Transverse colon (tissue), 4 donors: ENCODE data around the gene ARL6IP6. TPM values are rescaled to one million over a fixed set of nuclear protein-coding genes. Genes with fewer than 3 reads are reported as not detected.
A peak's percentile ranks its signal among the peaks of the same experiment; 100 is the strongest.
"Not testable (repeated sequence)": the region's sequence is repeated elsewhere in the genome, so short reads cannot be mapped to it uniquely, and the experiment has no call there.

Experiments used
- DNase-seq: peaks from one replicate; pipeline ENCODE4 v3.0.0-alpha.2; 2019
- H3K27ac ChIP-seq, 4 donors: fragments of 200-600 bp; sonication (generic); 2 replicates each; pipeline ENCODE4 v1.5.1; 2016 to 2018; ENCODE audit warnings: inconsistent platforms in 4 of 4
- H3K27me3 ChIP-seq: fragments of 200-600 bp; sonication (generic); 2 replicates; pipeline ENCODE4 v1.5.1; 2017; ENCODE audit warnings: inconsistent platforms
- H3K36me3 ChIP-seq, 4 donors: fragments of 200-600 bp; sonication (generic); 2 replicates each; pipeline ENCODE4 v1.5.1; 2017 to 2019; ENCODE audit warnings: inconsistent platforms in 4 of 4
- H3K4me1 ChIP-seq, 4 donors: fragments of 200-600 bp; sonication (generic); 2 replicates each; pipeline ENCODE4 v1.5.1; 2017 to 2020; ENCODE audit warnings: inconsistent platforms in 4 of 4
- H3K4me3 ChIP-seq, 4 donors: fragments of 200-600 bp; sonication (generic); 1 replicate in 1 of 4; 2 replicates in 3 of 4; pipeline versions ENCODE4 v1.5.1 to v1.6.1; 2017 to 2019; ENCODE audit warnings: inconsistent platforms in 4 of 4
- H3K9me3 ChIP-seq, 2 donors: fragments of 200-600 bp; sonication (generic); 2 replicates each; pipeline ENCODE4 v1.5.1; 2017 to 2019; ENCODE audit warnings: inconsistent platforms in 2 of 2
- EP300 ChIP-seq: sonication (generic); formaldehyde crosslinking; IDR thresholded peaks from one replicate; pipeline ENCODE4 v1.6.1; 2017; ENCODE audit warnings: antibody characterized with exemption, low read depth
- POLR2A ChIP-seq: fragments of 450-650 bp; IDR thresholded peaks from one replicate; pipeline ENCODE4 v1.6.1; 2016; ENCODE audit warnings: antibody characterized with exemption, mild to moderate bottlenecking, moderate library complexity
- POLR2AphosphoS5 ChIP-seq, 3 donors: sonication (generic); formaldehyde crosslinking; IDR thresholded peaks; one replicate each; pipeline ENCODE4 v1.6.1; 2016; ENCODE audit warnings: antibody characterized with exemption in 3 of 3
- WGBS, 2 donors: methylation state at CpG; one replicate each; pipeline ENCODE4 v1.1.5; 2018; ENCODE audit warnings: low coverage in 1 of 2; 5-methylcytosine and 5-hydroxymethylcytosine counted together
- in situ Hi-C, 4 donors: fragments of 200-750 bp; cut with MboI; loops; one replicate each; pipeline versions ENCODE4 v1.15.0 to v1.15.1; 2017; ENCODE audit warnings: low sequenced_read_pairs in 3 of 4, low pct_ligation_motif_present in 1 of 4, low pct_unique_long_range_greater_than_20kb in 1 of 4
- intact Hi-C: fragments of 100-400 bp; cut with DNase I; formaldehyde crosslinking; loops from one replicate; pipeline ENCODE4 v1.15.1; 2023; ENCODE audit warnings: low total_unique reads
- total RNA-seq, 4 donors: library from RNA; depleted of rRNA; stranded (reverse); fragments of >200 nt; gene quantifications; one replicate each; pipeline ENCODE4 v1.1.0, GENCODE V29; 2016
- TF ChIP-seq, protein P1 (sequence below), 5 experiments: fragments of 200-600 bp in 3 of 5; fragments of 450-650 bp in 2 of 5; sonication (generic) in 3 of 5; IDR thresholded peaks; 1 replicate in 2 of 5; 2 replicates in 3 of 5; pipeline ENCODE4 v1.5.1; 2016 to 2017; ENCODE audit warnings: antibody characterized with exemption in 5 of 5, inconsistent platforms in 3 of 5, mild to moderate bottlenecking in 2 of 5, moderate library complexity in 1 of 5

ARL6IP6 gene
- total RNA-seq, 4 donors from 2014 or later, result 11.2 to 28.3 (median 22.0) TPM

DNA sequence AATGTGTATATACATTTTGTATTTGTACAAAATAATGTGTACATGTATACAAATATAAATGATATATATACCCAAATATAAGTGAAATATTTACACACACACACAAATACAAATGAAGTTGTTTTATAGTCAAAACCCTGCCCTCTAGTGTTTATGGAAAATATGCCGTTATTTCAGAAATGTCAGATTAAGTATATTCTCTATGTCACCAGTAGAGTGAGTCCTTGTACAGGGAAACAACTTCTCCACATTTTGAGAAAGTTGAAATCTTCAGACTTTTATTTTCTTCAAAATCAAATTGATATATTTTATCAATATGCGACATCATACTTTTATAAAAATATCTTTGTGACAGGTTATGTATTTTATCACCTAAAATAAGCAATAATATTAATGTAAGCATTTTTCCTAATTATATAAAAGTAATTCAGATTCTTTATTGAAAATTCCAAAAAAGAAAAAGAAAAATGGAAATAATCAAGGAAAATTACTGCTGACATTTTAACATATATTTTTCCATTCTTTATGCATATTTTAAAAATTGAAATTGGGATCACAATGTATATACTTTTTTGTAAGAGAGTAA lies 22.4 kb downstream of the ARL6IP6 start:
- 29 to 33% methylated on average over 2 of the region's 2 CpGs for WGBS, 2 donors
- H3K4me1 ChIP-seq, result no peaks in the 10 kb centered on the region
- H3K27ac ChIP-seq, result no peak overlapping the region
- in situ Hi-C loops (loop anchor here in 1 of 4 donors (25.0 kb wide), 1 partner anchor 771 kb away; no protein-coding TSS in a partner anchor), intact Hi-C loops (no loop called here)
- no peak overlapping the region for H3K4me3 ChIP-seq
- H3K27me3 ChIP-seq, result no peaks in the 10 kb centered on the region
- H3K9me3 ChIP-seq, result no peaks in the 10 kb centered on the region
- TF ChIP-seq POLR2AphosphoS5 (IDR thresholded peaks at IDR 0.05) (no peak), POLR2A (no peak), EP300 (no peak)
- TF ChIP-seq, protein P1, sequence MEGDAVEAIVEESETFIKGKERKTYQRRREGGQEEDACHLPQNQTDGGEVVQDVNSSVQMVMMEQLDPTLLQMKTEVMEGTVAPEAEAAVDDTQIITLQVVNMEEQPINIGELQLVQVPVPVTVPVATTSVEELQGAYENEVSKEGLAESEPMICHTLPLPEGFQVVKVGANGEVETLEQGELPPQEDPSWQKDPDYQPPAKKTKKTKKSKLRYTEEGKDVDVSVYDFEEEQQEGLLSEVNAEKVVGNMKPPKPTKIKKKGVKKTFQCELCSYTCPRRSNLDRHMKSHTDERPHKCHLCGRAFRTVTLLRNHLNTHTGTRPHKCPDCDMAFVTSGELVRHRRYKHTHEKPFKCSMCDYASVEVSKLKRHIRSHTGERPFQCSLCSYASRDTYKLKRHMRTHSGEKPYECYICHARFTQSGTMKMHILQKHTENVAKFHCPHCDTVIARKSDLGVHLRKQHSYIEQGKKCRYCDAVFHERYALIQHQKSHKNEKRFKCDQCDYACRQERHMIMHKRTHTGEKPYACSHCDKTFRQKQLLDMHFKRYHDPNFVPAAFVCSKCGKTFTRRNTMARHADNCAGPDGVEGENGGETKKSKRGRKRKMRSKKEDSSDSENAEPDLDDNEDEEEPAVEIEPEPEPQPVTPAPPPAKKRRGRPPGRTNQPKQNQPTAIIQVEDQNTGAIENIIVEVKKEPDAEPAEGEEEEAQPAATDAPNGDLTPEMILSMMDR (IDR thresholded peaks at IDR 0.05), result peak; percentile 68 to 92 (median 79)
- H3K36me3 ChIP-seq, result peaks cover 0 to 11% (median 2%) of the 10 kb centered on the region in 4 donors
- no peak for DNase-seq

DNA sequence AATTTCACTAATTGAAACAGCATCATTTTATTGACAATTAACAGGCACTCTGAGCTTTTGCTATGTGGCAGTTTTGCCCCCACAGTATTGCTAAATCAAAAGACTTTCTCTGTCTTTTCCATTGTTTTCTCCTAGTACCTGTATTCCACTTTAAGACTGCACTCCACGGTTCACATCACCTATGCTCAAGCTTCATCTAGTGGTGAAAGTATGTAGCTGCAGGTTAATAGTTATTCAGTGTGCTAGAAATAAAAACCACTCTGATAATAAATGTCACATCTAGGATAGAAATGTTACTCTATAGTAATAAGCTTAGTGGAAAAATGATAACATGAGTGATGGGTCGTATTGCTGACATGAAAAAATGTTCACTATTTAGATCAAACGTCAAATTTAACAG lies 24.6 kb downstream of the ARL6IP6 start:
- no peak for DNase-seq
- Histone ChIP-seq H3K27me3 (no peaks in the 10 kb centered on the region), H3K4me1 (no peaks in the 10 kb centered on the region), H3K9me3 (no peaks in the 10 kb centered on the region), H3K27ac (no peak overlapping the region), H3K36me3 (peaks cover 0 to 4% (median 2%) of the 10 kb centered on the region in 4 donors), H3K4me3 (no peak overlapping the region)
- 54 to 55% methylated on average over 3 of the region's 3 CpGs for WGBS, 2 donors
- intact Hi-C loops, result no loop called here
- TF ChIP-seq EP300, result no peak
- TF ChIP-seq, protein P1 (IDR thresholded peaks at IDR 0.05), result peak; percentile 37 to 48 (median 39)
- in situ Hi-C loops, result loop anchor here in 1 of 4 donors (25.0 kb wide), 1 partner anchor 769 kb away; no protein-coding TSS in a partner anchor

DNA sequence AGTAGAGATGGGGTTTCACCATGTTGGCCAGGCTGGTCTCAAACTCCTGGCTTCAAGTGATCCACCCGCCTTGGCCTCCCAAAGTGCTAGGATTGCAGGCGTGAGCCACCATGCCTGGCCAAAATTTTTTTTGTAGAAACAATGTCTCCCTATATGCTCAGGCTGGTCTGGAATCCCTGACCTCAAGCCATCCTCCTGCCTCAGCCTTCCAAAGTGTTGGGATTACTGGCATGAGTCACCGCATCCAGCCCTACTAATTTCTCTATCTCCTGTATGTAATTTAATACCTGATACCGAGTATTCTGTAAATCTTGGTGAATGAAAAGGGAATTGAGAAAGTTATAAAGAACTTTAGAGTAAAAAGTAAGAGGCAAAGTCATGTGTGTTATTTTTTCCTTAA lies 29.3 kb downstream of the ARL6IP6 start:
- H3K9me3 ChIP-seq, intact Hi-C loops, H3K4me1 ChIP-seq, H3K27me3 ChIP-seq, H3K27ac ChIP-seq, DNase-seq, H3K4me3 ChIP-seq, H3K36me3 ChIP-seq: not testable (repeated sequence)
- in situ Hi-C loops, result loop anchor here in 1 of 4 donors (25.0 kb wide), 1 partner anchor 765 kb away; no protein-coding TSS in a partner anchor
- WGBS, 2 donors, result 89 to 97% methylated on average over 4 of the region's 4 CpGs

DNA sequence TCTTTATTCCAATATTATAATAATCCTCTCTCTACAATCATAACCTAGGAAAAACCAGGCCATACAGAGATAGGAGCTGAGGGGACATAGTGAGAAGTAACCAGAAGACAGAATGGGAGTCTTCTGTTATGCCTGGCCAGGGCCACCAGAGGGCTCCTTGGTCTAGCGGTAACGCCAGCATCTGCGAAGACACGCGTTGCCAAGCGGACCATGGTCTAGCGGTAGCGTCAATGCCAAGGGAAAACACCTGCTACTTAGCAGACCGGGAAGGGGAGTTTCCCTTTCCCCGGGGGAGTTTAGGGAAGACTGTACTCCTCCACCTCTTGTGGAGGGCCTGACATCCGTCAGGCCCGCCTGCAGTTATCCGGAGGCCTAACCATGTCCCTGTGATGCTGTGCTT lies 36.6 kb downstream of the ARL6IP6 start:
- no peak for DNase-seq
- Histone ChIP-seq H3K9me3 (no peaks in the 10 kb centered on the region), H3K36me3 (peaks cover 0 to 19% (median 2%) of the 10 kb centered on the region in 4 donors), H3K4me1 (no peaks in the 10 kb centered on the region), H3K27ac (no peak overlapping the region), H3K4me3 (no peak overlapping the region), H3K27me3 (no peaks in the 10 kb centered on the region)
- TF ChIP-seq POLR2A (no peak), POLR2AphosphoS5 (IDR thresholded peaks at IDR 0.05) (no peak), EP300 (no peak)
- TF ChIP-seq, protein P1 (IDR thresholded peaks at IDR 0.05), result peak in 4 of 5 experiments; percentile 10 to 29 (median 22)
- 87 to 98% methylated on average over 8 to 13 of the region's 13 CpGs for WGBS, 2 donors
- in situ Hi-C loops, result loop anchor here in 1 of 4 donors (25.0 kb wide), 1 partner anchor 757 kb away; no protein-coding TSS in a partner anchor
- intact Hi-C loops, result no loop called here
